Endothelial cell of umbilical vein (primary cell): ENCODE measurements around the gene HDAC3. TPM values are rescaled to one million over a fixed set of nuclear protein-coding genes. Genes with fewer than 3 reads are reported as not detected.

Source experiments
- BruUV-seq: library from RNA; stranded (reverse); fragments of 400-500 nt; replicated peaks from 2 replicates; lab custom pipeline; 2021; lab: Mats Ljungman, UMichigan
- CTCF ChIA-PET: fragments of 300-600, 350-600 bp; sonication (Branson Sonifier 250); formaldehyde crosslinking; loops from one replicate; lab custom pipeline; 2021; ENCODE audit warnings: antibody characterized with exemption, inconsistent platforms; lab: Charles Lee
- POLR2A ChIA-PET: fragments of 300-600, 350-600 bp; sonication (Branson Sonifier 250); formaldehyde crosslinking; loops from one replicate; lab custom pipeline; 2021; ENCODE audit warnings: antibody characterized with exemption, inconsistent platforms; lab: Charles Lee
- DNase-seq: peaks from one replicate; pipeline ENCODE4 v3.0.0-alpha.2; 2011; ENCODE audit warnings: low read depth, low spot score
- FAIRE-seq: peaks from 2 replicates; lab custom pipeline; 2011; peaks lifted over from hg19 to GRCh38; lab: Jason Lieb, UNC
- H2AFZ ChIP-seq: 2 replicates; pipeline ENCODE4 v1.6.0; 2012; ENCODE audit warnings: low read depth, low read length, control low read depth, inconsistent platforms
- H3K27ac ChIP-seq: 2 replicates; pipeline ENCODE4 v1.5.1; 2011; ENCODE audit warnings: low read depth, mild to moderate bottlenecking, control low read depth, low read length, moderate library complexity; ENCODE audit not compliant: insufficient read depth
- H3K27me3 ChIP-seq, 2 experiments: 2 replicates each; pipeline versions ENCODE4 v1.6.0 to v1.6.1; 2011; ENCODE audit warnings: low read length in 2 of 2, mixed read lengths in 1 of 2; ENCODE audit not compliant: control insufficient read depth in 2 of 2, insufficient read depth in 2 of 2
- H3K36me3 ChIP-seq, 2 experiments: 2 replicates in 1 of 2; 3 replicates in 1 of 2; pipeline ENCODE4 v1.5.1; 2011; ENCODE audit warnings: low read length in 2 of 2, mild to moderate bottlenecking in 1 of 2, moderate library complexity in 1 of 2; ENCODE audit not compliant: control insufficient read depth in 2 of 2, insufficient read depth in 2 of 2; ENCODE audit errors: extremely low read depth in 1 of 2
- H3K4me1 ChIP-seq: 3 replicates; pipeline ENCODE4 v1.5.1; 2011; ENCODE audit warnings: mild to moderate bottlenecking, low read length; ENCODE audit not compliant: control insufficient read depth, insufficient read depth; ENCODE audit errors: extremely low read depth
- H3K4me2 ChIP-seq: 2 replicates; pipeline ENCODE4 v1.6.1; 2011; ENCODE audit warnings: low read length, control low read depth, mixed read lengths; ENCODE audit not compliant: insufficient read depth
- H3K4me3 ChIP-seq, 3 experiments: fragments of 200-600 bp in 1 of 3; sonication (generic), shearing (Covaris generic) in 1 of 3; replicated peaks in 1 of 3; 2 replicates each; pipeline ENCODE4 v1.5.1; 2011 to 2016; ENCODE audit warnings: control low read depth in 3 of 3, low read length in 3 of 3, mild to moderate bottlenecking in 2 of 3, inconsistent platforms in 1 of 3, low read depth in 1 of 3, moderate library complexity in 1 of 3; ENCODE audit not compliant: insufficient read depth in 1 of 3
- H3K79me2 ChIP-seq: 2 replicates; pipeline ENCODE4 v1.6.0; 2012; ENCODE audit warnings: low read length, inconsistent platforms; ENCODE audit not compliant: control insufficient read depth, insufficient read depth
- H3K9ac ChIP-seq: replicated peaks from 2 replicates; pipeline ENCODE3; 2011; ENCODE audit warnings: low read length, control low read depth; ENCODE audit not compliant: insufficient read depth; ENCODE audit errors: extremely low read depth
- H3K9me1 ChIP-seq: replicated peaks from 3 replicates; pipeline ENCODE4 v1.6.0; 2011; ENCODE audit warnings: mild to moderate bottlenecking, low read length; ENCODE audit not compliant: control insufficient read depth, insufficient read depth; ENCODE audit errors: extremely low read depth
- H3K9me3 ChIP-seq: replicated peaks from 2 replicates; pipeline ENCODE4 v1.5.1; 2012; ENCODE audit warnings: low read length, inconsistent platforms; ENCODE audit not compliant: control insufficient read depth, insufficient read depth
- H4K20me1 ChIP-seq: replicated peaks from 2 replicates; pipeline ENCODE3; 2011; ENCODE audit warnings: mild to moderate bottlenecking, low read length; ENCODE audit not compliant: control insufficient read depth, insufficient read depth; ENCODE audit errors: extremely low read depth
- CTCF ChIP-seq, 2 donors: IDR thresholded peaks; 1 replicate in 1 of 2; 2 replicates in 1 of 2; pipeline ENCODE4 v1.5.1; 2011; ENCODE audit warnings: low read length in 2 of 2, mild to moderate bottlenecking in 2 of 2, moderate library complexity in 2 of 2, control low read depth in 1 of 2, inconsistent platforms in 1 of 2, low read depth in 1 of 2; ENCODE audit not compliant: insufficient read depth in 1 of 2; ENCODE audit errors: extremely low read depth in 1 of 2
- EZH2 ChIP-seq: IDR thresholded peaks from 2 replicates; pipeline ENCODE4 v1.6.1; 2012; ENCODE audit warnings: borderline replicate concordance, low read depth, mild to moderate bottlenecking, moderate library complexity, low read length, inconsistent platforms; ENCODE audit not compliant: severe bottlenecking
- FOS ChIP-seq: IDR thresholded peaks from 2 replicates; pipeline ENCODE4 v1.6.1; 2011; ENCODE audit warnings: mild to moderate bottlenecking, low read length, moderate library complexity, borderline replicate concordance; ENCODE audit not compliant: insufficient read depth
- GATA2 ChIP-seq: IDR thresholded peaks from 2 replicates; pipeline ENCODE4 v1.7.0; 2011; ENCODE audit warnings: low read depth, mild to moderate bottlenecking, moderate library complexity, mixed read lengths, low read length; ENCODE audit not compliant: insufficient read length, insufficient read depth
- JUN ChIP-seq: IDR thresholded peaks from 2 replicates; pipeline ENCODE4 v1.6.1; 2011; ENCODE audit warnings: borderline replicate concordance, low read depth; ENCODE audit not compliant: insufficient read length, insufficient read depth
- MAX ChIP-seq: IDR thresholded peaks from 2 replicates; pipeline ENCODE4 v1.6.1; 2011; ENCODE audit not compliant: insufficient read depth, insufficient read length
- MYC ChIP-seq: IDR thresholded peaks from one replicate; pipeline ENCODE4 v1.6.1; 2011; ENCODE audit warnings: mild to moderate bottlenecking, low read depth, low read length
- POLR2A ChIP-seq: IDR thresholded peaks from 2 replicates; pipeline ENCODE4 v1.6.1; 2012; ENCODE audit warnings: low read depth, mild to moderate bottlenecking, control low read depth, low read length
- POLR2AphosphoS5 ChIP-seq: IDR thresholded peaks from 2 replicates; pipeline ENCODE4 v1.6.1; 2012; ENCODE audit warnings: low read depth, mild to moderate bottlenecking, control low read depth, low read length, moderate library complexity; ENCODE audit not compliant: insufficient read depth
- dilution Hi-C: fragments of 300-500 bp; cut with MboI; formaldehyde crosslinking; loops from one replicate; pipeline ENCODE4 v1.15.0; 2019; ENCODE audit warnings: low sequenced_read_pairs; ENCODE audit not compliant: extremely low pct_ligation_motif_present
- intact Hi-C: fragments of 100-400 bp; cut with micrococcal nuclease; formaldehyde crosslinking; loops from one replicate; pipeline ENCODE4 v1.10.0; 2022
- polyA plus RNA-seq, 4 experiments: library from polyadenylated mRNA; depleted of rRNA in 3 of 4; stranded (reverse) in 3 of 4; unstranded in 1 of 4; fragments of >200 nt; gene quantifications; 2 replicates each; pipeline versions ENCODE4 v1.2.1 to v1.2.3, GENCODE V29; 2011 to 2012; ENCODE audit warnings: missing spikeins in 1 of 4
- total RNA-seq: library from RNA; stranded (reverse); gene quantifications from 2 replicates; pipeline ENCODE4 v1.2.3, GENCODE V29; 2021

The HDAC3 gene
- total and polyA plus RNA-seq, 2 donors (not counting 3 experiments of a cell fraction or from before 2014, with no cell fraction given): 58.5 to 75.5 TPM

GRCh38 chr5:141617128-141617527 lies 19.5 kb downstream of the HDAC3 start:
- peaks cover 43% of the 10 kb centered on the region for H3K79me2 ChIP-seq
- dilution Hi-C loops: no loop called here
- no TSS peak for BruUV-seq
- no peaks in the 10 kb centered on the region for H3K9me3 ChIP-seq
- FAIRE-seq (peak; percentile 57), DNase-seq (no peak)
- no peak overlapping the region for H2AFZ ChIP-seq
- H3K27me3 ChIP-seq: no peaks in the 10 kb centered on the region
- no peaks in the 10 kb centered on the region for H3K9me1 ChIP-seq
- peak overlapping the region; percentile 22 for H3K27ac ChIP-seq
- H3K4me1 ChIP-seq: peaks cover 18% of the 10 kb centered on the region
- intact Hi-C loops: no loop called here
- TF ChIP-seq FOS (peak; percentile 75), JUN (peak; percentile 50), MYC (no peak), GATA2 (peak; percentile 81), POLR2AphosphoS5 (peak; percentile 26)
- peak overlapping the region; percentile 90 for H3K4me2 ChIP-seq
- ChIA-PET CTCF (interaction anchor here (0.9 to 8.5 kb wide), 8 partner anchors 12 to 187 kb away, joined by 3 to 1019 read pairs (median 40); partner anchors contain the start of genes HDAC3, PCDHGA12 and RELL2), POLR2A (no interaction called here)
- peaks cover 3% of the 10 kb centered on the region for H4K20me1 ChIP-seq
- peak overlapping the region; percentile 67 for H3K9ac ChIP-seq
- H3K36me3 ChIP-seq: peaks cover 0 to 5% of the 10 kb centered on the region in 2 experiments
- peak overlapping the region in 2 of 3 experiments; percentile 77 to 84 for H3K4me3 ChIP-seq

GRCh38 chr5:141615991-141616720 lies 20.5 kb downstream of the HDAC3 start:
- BruUV-seq: no TSS peak
- TF ChIP-seq MAX: no peak
- no peak for TF ChIP-seq FOS
- TF ChIP-seq GATA2: no peak
- TF ChIP-seq JUN: no peak
- TF ChIP-seq EZH2: no peak
- no peak for TF ChIP-seq MYC
- TF ChIP-seq POLR2A: no peak
- TF ChIP-seq POLR2AphosphoS5: no peak
- no peak for TF ChIP-seq CTCF (IDR thresholded peaks at IDR 0.05; ENCODE audit: extremely low read depth in 1 of 2, insufficient read depth in 1 of 2, low read depth in 1 of 2, low read length in 2 of 2)
- H3K9ac ChIP-seq: no peak overlapping the region
- ChIA-PET CTCF (interaction anchor here (0.5 to 8.5 kb wide), 4 partner anchors 10 to 52 kb away, joined by 3 to 1019 read pairs (median 94); partner anchors contain the start of genes HDAC3 and RELL2), POLR2A (no interaction called here)
- H2AFZ ChIP-seq: no peak overlapping the region
- H3K27ac ChIP-seq: no peak overlapping the region
- peaks cover 18% of the 10 kb centered on the region for H3K4me1 ChIP-seq
- no peak for DNase-seq
- no peak for FAIRE-seq
- peaks cover 50% of the 10 kb centered on the region for H3K79me2 ChIP-seq
- H3K4me2 ChIP-seq: peak overlapping the region; percentile 90
- dilution Hi-C loops (no loop called here), intact Hi-C loops (no loop called here)
- H4K20me1 ChIP-seq: peaks cover 3% of the 10 kb centered on the region
- H3K9me3 ChIP-seq: no peaks in the 10 kb centered on the region
- peaks cover 0 to 2% of the 10 kb centered on the region in 2 experiments for H3K36me3 ChIP-seq
- H3K27me3 ChIP-seq: no peaks in the 10 kb centered on the region
- H3K9me1 ChIP-seq: no peaks in the 10 kb centered on the region
- H3K4me3 ChIP-seq: no peak overlapping the region
